HepG2 (cell line): ENCODE data around the gene SOX14. TPM values are rescaled to one million over a fixed set of nuclear protein-coding genes. Genes with fewer than 3 reads are reported as not detected.

Source experiments
- ATAC-seq: fragments of 200-7000 bp; cut with Tn5 transposase; 3 replicates; pipeline ENCODE4 v1.9.1; 2020; ENCODE audit warnings: mild to moderate bottlenecking, moderate library complexity
- BruUV-seq: library from RNA; stranded (reverse); fragments of 400-500 nt; replicated peaks from 2 replicates; lab custom pipeline; 2021; lab: Mats Ljungman, UMichigan
- CTCF ChIA-PET: fragments of 300-600 bp; formaldehyde crosslinking; extraction: SDS; loops from one replicate; lab custom pipeline; 2021; ENCODE audit warnings: low total read pairs, inconsistent platforms, low intra/inter-chr PET ratio; lab: Yijun Ruan, JAX
- POLR2A ChIA-PET: fragments of 350-600 bp; sonication (Branson Sonifier 250); formaldehyde crosslinking; loops from one replicate; lab custom pipeline; 2020; ENCODE audit warnings: antibody characterized with exemption, inconsistent platforms; lab: Yijun Ruan, JAX
- DNase-seq: peaks from one replicate; pipeline ENCODE4 v3.0.0-alpha.2; 2015; ENCODE audit warnings: low spot score
- FAIRE-seq: peaks from 3 replicates; lab custom pipeline; 2011; peaks lifted over from hg19 to GRCh38; lab: Jason Lieb, UNC
- H2AFZ ChIP-seq: one replicate; pipeline ENCODE4 v1.6.1; 2011; ENCODE audit warnings: low read length, inconsistent platforms
- H3K27ac ChIP-seq: fragments of 300-600 bp; 3 replicates; pipeline ENCODE4 v1.8.0; 2011; ENCODE audit warnings: mixed run types, mild to moderate bottlenecking, mixed read lengths, low read length, inconsistent platforms; ENCODE audit not compliant: insufficient read depth; ENCODE audit errors: extremely low read length
- H3K27me3 ChIP-seq, 2 experiments: fragments of 200-600 bp in 1 of 2; 2 replicates in 1 of 2; 3 replicates in 1 of 2; pipeline versions ENCODE4 v1.6.0 to v1.8.0; 2011; ENCODE audit warnings: low read length in 2 of 2, mild to moderate bottlenecking in 2 of 2, moderate library complexity in 2 of 2, inconsistent platforms in 1 of 2; ENCODE audit not compliant: insufficient read depth in 2 of 2, control insufficient read depth in 1 of 2
- H3K36me3 ChIP-seq, 2 experiments: fragments of 200-600 bp in 1 of 2; replicated peaks in 1 of 2; 2 replicates in 1 of 2; 3 replicates in 1 of 2; pipeline versions ENCODE4 v1.5.1 to v1.8.0; 2011; ENCODE audit warnings: low read length in 2 of 2, inconsistent platforms in 1 of 2; ENCODE audit not compliant: insufficient read depth in 2 of 2, control insufficient read depth in 1 of 2
- H3K4me1 ChIP-seq: 2 replicates; pipeline ENCODE4 v1.5.1; 2012; ENCODE audit warnings: low read length, inconsistent platforms; ENCODE audit not compliant: insufficient read depth
- H3K4me2 ChIP-seq: 2 replicates; pipeline ENCODE4 v1.6.0; 2011; ENCODE audit warnings: low read depth, low read length, inconsistent platforms
- H3K4me3 ChIP-seq, 3 experiments: fragments of 200-600 bp in 1 of 3; sonication (generic), shearing (Covaris generic) in 1 of 3; replicated peaks in 1 of 3; 2 replicates each; pipeline ENCODE4 v1.5.1; 2011 to 2016; ENCODE audit warnings: low read length in 3 of 3, inconsistent platforms in 2 of 3, low read depth in 2 of 3, mild to moderate bottlenecking in 2 of 3, control low read depth in 1 of 3, mixed read lengths in 1 of 3; ENCODE audit not compliant: insufficient read depth in 1 of 3
- H3K79me2 ChIP-seq: one replicate; pipeline ENCODE4 v1.6.1; 2011; ENCODE audit warnings: low read length, inconsistent platforms; ENCODE audit not compliant: insufficient read depth
- H3K9ac ChIP-seq: 2 replicates; pipeline ENCODE4 v1.6.0; 2011; ENCODE audit warnings: mild to moderate bottlenecking, low read depth, low read length, inconsistent platforms; ENCODE audit not compliant: insufficient read depth
- H3K9me3 ChIP-seq: 2 replicates; pipeline ENCODE4 v1.5.1; 2012; ENCODE audit warnings: mild to moderate bottlenecking, low read length
- H4K20me1 ChIP-seq: 2 replicates; pipeline ENCODE4 v1.6.0; 2011; ENCODE audit warnings: inconsistent platforms, mild to moderate bottlenecking, low read length, moderate library complexity; ENCODE audit not compliant: insufficient read depth
- CREB3 ChIP-seq: sonication (generic); formaldehyde crosslinking; IDR thresholded peaks from 2 replicates; pipeline ENCODE4 v1.5.0; 2020; ENCODE audit warnings: missing genetic modification reagents
- LBX2 ChIP-seq: sonication (generic); formaldehyde crosslinking; IDR thresholded peaks from 2 replicates; pipeline ENCODE4 v1.5.0; 2020; ENCODE audit warnings: missing genetic modification reagents, mild to moderate bottlenecking, borderline replicate concordance
- MIER3 ChIP-seq: IDR thresholded peaks from 2 replicates; pipeline ENCODE4 v1.6.1; 2016; ENCODE audit warnings: missing compliant biosample characterization, borderline replicate concordance
- PHF21A ChIP-seq: sonication (generic); formaldehyde crosslinking; IDR thresholded peaks from 2 replicates; pipeline ENCODE4 v1.5.0; 2020; ENCODE audit warnings: mild to moderate bottlenecking, missing genetic modification reagents
- RBM22 ChIP-seq: fragments of 200-400 bp; formaldehyde crosslinking; optimal IDR thresholded peaks from 2 replicates; pipeline ENCODE3; 2017; ENCODE audit warnings: mild to moderate bottlenecking, low read length, moderate library complexity
- TRAFD1 ChIP-seq: sonication (generic); formaldehyde crosslinking; IDR thresholded peaks from 2 replicates; pipeline ENCODE4 v1.5.1; 2020; ENCODE audit warnings: missing genetic modification reagents, mild to moderate bottlenecking, borderline replicate concordance
- ZKSCAN5 ChIP-seq: sonication (generic); formaldehyde crosslinking; IDR thresholded peaks from 2 replicates; pipeline ENCODE4 v1.5.1; 2020; ENCODE audit warnings: mild to moderate bottlenecking, missing genetic modification reagents
- ZNF883 ChIP-seq: sonication (generic); formaldehyde crosslinking; IDR thresholded peaks from 2 replicates; pipeline ENCODE4 v1.5.1; 2020; ENCODE audit warnings: mild to moderate bottlenecking, missing genetic modification reagents; ENCODE audit errors: not compliant biosample characterization
- WGBS: methylation state at CpG from one replicate; pipeline ENCODE4 v1.1.6; 2017; ENCODE audit warnings: low lambda C conversion rate; 5-methylcytosine and 5-hydroxymethylcytosine counted together
- in situ Hi-C: cut with HindIII; loops from 2 replicates; pipeline ENCODE4 v1.10.0; 2017; ENCODE audit warnings: low pct_unique_long_range_greater_than_20kb; ENCODE audit not compliant: extremely low pct_ligation_motif_present
- intact Hi-C: fragments of 100-400 bp; cut with micrococcal nuclease; formaldehyde crosslinking; loops from one replicate; pipeline ENCODE4 v1.10.0; 2022; ENCODE audit not compliant: unreplicated experiment
- polyA plus RNA-seq, 8 experiments: library from polyadenylated mRNA; depleted of rRNA in 3 of 8; stranded (reverse) in 7 of 8; unstranded in 1 of 8; fragments of >200 nt; fragmentation: Illumina TruSeq in 4 of 8; extraction: Trizol in 4 of 8; gene quantifications; 2 replicates each; pipeline versions ENCODE4 v1.2.1 to v1.2.3, GENCODE V29; 2011 to 2016; ENCODE audit warnings: low read depth in 4 of 8, missing spikeins in 1 of 8, mixed read lengths in 1 of 8; ENCODE audit not compliant: insufficient read depth in 1 of 8
- total RNA-seq, 5 experiments: library from RNA; depleted of rRNA; stranded (reverse); fragments of >200 nt; fragmentation: Illumina TruSeq; extraction: Trizol; gene quantifications; 2 replicates each; pipeline ENCODE4 v1.2.3, GENCODE V29; 2016; ENCODE audit warnings: low read depth in 1 of 5

SOX14 gene
- total and polyA plus RNA-seq, 2 of the 13 experiments (the other 11 are each of a cell fraction or from before 2014, with no cell fraction given): not detected

GRCh38 chr3:137743608-137744007 lies 20.5 kb upstream of the SOX14 start:
- CTCF ChIA-PET: no interaction called here
- H3K79me2 ChIP-seq: no peaks in the 10 kb centered on the region

GRCh38 chr3:137746808-137747207 lies 17.3 kb upstream of the SOX14 start:
- H3K27ac ChIP-seq: no peak overlapping the region
- ChIA-PET POLR2A (no interaction called here), CTCF (no interaction called here)
- H3K4me2 ChIP-seq: no peak overlapping the region
- no peak overlapping the region for H3K9ac ChIP-seq
- no peaks in the 10 kb centered on the region for H3K36me3 ChIP-seq
- no peaks in the 10 kb centered on the region for H3K4me1 ChIP-seq
- 9% methylated on average over 3 of the region's 3 CpGs for WGBS
- no peak overlapping the region for H3K4me3 ChIP-seq
- DNase-seq: no peak
- no peaks in the 10 kb centered on the region for H3K9me3 ChIP-seq
- no peaks in the 10 kb centered on the region for H3K27me3 ChIP-seq
- BruUV-seq: no TSS peak
- in situ Hi-C loops: no loop called here
- no peaks in the 10 kb centered on the region for H4K20me1 ChIP-seq
- TF ChIP-seq MIER3 (CRISPR knock-in tag): no peak
- TF ChIP-seq RBM22: no peak
- TF ChIP-seq TRAFD1 (CRISPR knock-in tag): no peak
- TF ChIP-seq ZKSCAN5 (CRISPR knock-in tag): no peak
- TF ChIP-seq ZNF883 (CRISPR knock-in tag): no peak
- no peak for TF ChIP-seq PHF21A
- H2AFZ ChIP-seq: no peak overlapping the region
- intact Hi-C loops: no loop called here
- H3K79me2 ChIP-seq: no peaks in the 10 kb centered on the region
- no peak for ATAC-seq
- FAIRE-seq: no peak

More at GRCh38 chr3:137743608-137744007, 20.5 kb upstream of the SOX14 start:
- no TSS peak for BruUV-seq
- no peaks in the 10 kb centered on the region for H4K20me1 ChIP-seq
- FAIRE-seq (no peak), DNase-seq (no peak), ATAC-seq (no peak)
- H3K9me3 ChIP-seq: peaks cover 6% of the 10 kb centered on the region
- no peak overlapping the region for H2AFZ ChIP-seq
- POLR2A ChIA-PET: no interaction called here
- 7% methylated on average over 2 of the region's 2 CpGs for WGBS
- in situ Hi-C loops: no loop called here
- no peaks in the 10 kb centered on the region for H3K27me3 ChIP-seq
- no peak for TF ChIP-seq LBX2 (CRISPR knock-in tag)
- no peak for TF ChIP-seq CREB3
- no peaks in the 10 kb centered on the region for H3K36me3 ChIP-seq
- H3K9ac ChIP-seq: no peak overlapping the region
- no peak overlapping the region for H3K4me3 ChIP-seq
- H3K27ac ChIP-seq: no peak overlapping the region
- intact Hi-C loops: no loop called here
- no peaks in the 10 kb centered on the region for H3K4me1 ChIP-seq
- no peak overlapping the region for H3K4me2 ChIP-seq
